SH-SY5Y (cell line): Measurements from ENCODE around the gene WAC.

Experiments used
- GATA2 ChIP-seq: IDR thresholded peaks from 2 replicates; pipeline ENCODE4 v1.6.1; 2011; ENCODE audit warnings: mild to moderate bottlenecking, low read depth, low read length
- GATA3 ChIP-seq: IDR thresholded peaks from 2 replicates; pipeline ENCODE4 v1.6.1; 2011; ENCODE audit warnings: low read depth, mild to moderate bottlenecking, low read length, moderate library complexity

DNA sequence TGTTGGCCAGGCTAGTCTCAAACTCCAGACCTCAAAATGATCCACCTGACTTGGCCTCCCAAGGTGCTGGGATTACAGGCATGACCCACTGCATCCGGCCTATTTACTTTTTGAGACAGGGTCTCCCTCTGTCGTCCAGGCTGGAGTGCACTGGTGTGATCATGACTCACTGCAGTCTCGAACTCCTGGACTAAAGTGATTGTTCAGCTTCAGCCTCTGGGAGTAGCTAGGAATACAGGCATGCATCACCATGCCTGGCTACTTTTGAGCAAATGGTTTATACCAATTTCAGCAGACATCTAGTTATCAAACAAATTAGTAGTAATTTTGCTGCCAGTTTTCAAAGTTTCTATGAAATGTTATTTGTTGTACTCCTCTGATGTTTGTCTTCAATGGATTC lies 2.2 kb upstream of the WAC start:
- TF ChIP-seq GATA2 (no peak), GATA3 (no peak)
